Tibial nerve (tissue), 4 donors: ENCODE measurements around the gene C1QC. TPM values are rescaled to one million over a fixed set of nuclear protein-coding genes. Genes with fewer than 3 reads are reported as not detected.
"Not testable (repeated sequence)": the region's sequence is repeated elsewhere in the genome, so short reads cannot be mapped to it uniquely, and the experiment has no call there.

Experiments used
- DNase-seq, 2 donors: peaks; one replicate each; pipeline ENCODE4 v3.0.0-alpha.2; 2019; ENCODE audit warnings: low spot score in 2 of 2
- H3K27ac ChIP-seq, 4 donors: fragments of 200-600 bp; sonication (generic) in 3 of 4; one replicate each; pipeline ENCODE4 v1.5.1; 2017 to 2019; ENCODE audit warnings: mild to moderate bottlenecking in 1 of 4
- H3K27me3 ChIP-seq, 2 donors: fragments of 200-600 bp; sonication (generic) in 1 of 2; one replicate each; pipeline versions ENCODE4 v1.5.1 to v1.6.0; 2017 to 2019
- H3K36me3 ChIP-seq, 3 donors: fragments of 200-600 bp; sonication (generic); one replicate each; pipeline ENCODE4 v1.5.1; 2018 to 2019
- H3K4me1 ChIP-seq, 4 donors: fragments of 200-600 bp; sonication (generic) in 3 of 4; one replicate each; pipeline ENCODE4 v1.5.1; 2017 to 2019
- H3K4me3 ChIP-seq, 4 donors: fragments of 200-600 bp; sonication (generic) in 3 of 4; one replicate each; pipeline ENCODE4 v1.5.1; 2017 to 2019; ENCODE audit warnings: mild to moderate bottlenecking in 1 of 4, moderate library complexity in 1 of 4
- H3K9me3 ChIP-seq, 4 donors: fragments of 200-600 bp; sonication (generic) in 3 of 4; one replicate each; pipeline ENCODE4 v1.5.1; 2017 to 2019
- EP300 ChIP-seq, 2 donors: sonication (generic); formaldehyde crosslinking; IDR thresholded peaks; one replicate each; pipeline ENCODE4 v1.6.1; 2017; ENCODE audit warnings: antibody characterized with exemption in 2 of 2, mild to moderate bottlenecking in 1 of 2
- POLR2A ChIP-seq, 2 donors: fragments of 450-650 bp; IDR thresholded peaks; one replicate each; pipeline ENCODE4 v1.6.1; 2017; ENCODE audit warnings: antibody characterized with exemption in 2 of 2, mild to moderate bottlenecking in 2 of 2, moderate library complexity in 2 of 2
- WGBS, 2 donors: methylation state at CpG; one replicate each; pipeline ENCODE4 v1.1.5; 2018; 5-methylcytosine and 5-hydroxymethylcytosine counted together
- total RNA-seq, 4 donors: library from RNA; depleted of rRNA; stranded (reverse); fragments of >200 nt; gene quantifications; one replicate each; pipeline ENCODE4 v1.1.0, GENCODE V29; 2016
- TF ChIP-seq, protein P1 (sequence below), 5 experiments: fragments of 200-600 bp in 3 of 5; fragments of 450-650 bp in 2 of 5; sonication (generic) in 3 of 5; IDR thresholded peaks; one replicate each; pipeline ENCODE4 v1.5.1; 2016 to 2019; ENCODE audit warnings: antibody characterized with exemption in 5 of 5, mild to moderate bottlenecking in 3 of 5, moderate library complexity in 2 of 5

The C1QC gene
- total RNA-seq, 4 donors from 2014 or later, result 130 to 315 (median 188) TPM

DNA sequence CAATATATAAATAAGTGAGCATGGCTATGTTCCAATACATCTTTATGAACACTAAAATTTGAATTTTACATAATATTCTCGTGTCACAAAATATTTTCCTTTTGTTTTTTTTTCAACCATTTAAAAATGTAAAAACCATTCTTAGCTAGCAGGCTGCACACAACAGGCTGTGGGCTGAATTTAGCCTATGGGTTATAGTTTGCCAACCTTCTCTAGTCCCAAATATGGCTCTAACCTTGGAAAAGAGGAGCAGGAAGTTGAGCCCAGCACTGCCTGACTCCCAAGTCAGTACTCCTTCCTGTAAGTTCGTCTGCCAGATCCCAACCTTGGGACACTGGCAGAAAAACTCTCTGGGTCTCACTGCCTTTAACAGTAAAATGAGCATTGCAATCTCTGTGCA lies 23.0 kb downstream of the C1QC start:
- TF ChIP-seq EP300 (IDR thresholded peaks at IDR 0.05) (no peak), POLR2A (IDR thresholded peaks at IDR 0.05) (no peak)
- TF ChIP-seq, protein P1, sequence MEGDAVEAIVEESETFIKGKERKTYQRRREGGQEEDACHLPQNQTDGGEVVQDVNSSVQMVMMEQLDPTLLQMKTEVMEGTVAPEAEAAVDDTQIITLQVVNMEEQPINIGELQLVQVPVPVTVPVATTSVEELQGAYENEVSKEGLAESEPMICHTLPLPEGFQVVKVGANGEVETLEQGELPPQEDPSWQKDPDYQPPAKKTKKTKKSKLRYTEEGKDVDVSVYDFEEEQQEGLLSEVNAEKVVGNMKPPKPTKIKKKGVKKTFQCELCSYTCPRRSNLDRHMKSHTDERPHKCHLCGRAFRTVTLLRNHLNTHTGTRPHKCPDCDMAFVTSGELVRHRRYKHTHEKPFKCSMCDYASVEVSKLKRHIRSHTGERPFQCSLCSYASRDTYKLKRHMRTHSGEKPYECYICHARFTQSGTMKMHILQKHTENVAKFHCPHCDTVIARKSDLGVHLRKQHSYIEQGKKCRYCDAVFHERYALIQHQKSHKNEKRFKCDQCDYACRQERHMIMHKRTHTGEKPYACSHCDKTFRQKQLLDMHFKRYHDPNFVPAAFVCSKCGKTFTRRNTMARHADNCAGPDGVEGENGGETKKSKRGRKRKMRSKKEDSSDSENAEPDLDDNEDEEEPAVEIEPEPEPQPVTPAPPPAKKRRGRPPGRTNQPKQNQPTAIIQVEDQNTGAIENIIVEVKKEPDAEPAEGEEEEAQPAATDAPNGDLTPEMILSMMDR (IDR thresholded peaks at IDR 0.05), result no peak
- Histone ChIP-seq H3K9me3 (no peaks in the 10 kb centered on the region), H3K27ac (no peak overlapping the region), H3K4me1 (no peaks in the 10 kb centered on the region), H3K27me3 (peaks cover 0 to 18% of the 10 kb centered on the region in 2 donors), H3K36me3 (no peaks in the 10 kb centered on the region), H3K4me3 (no peak overlapping the region)
- 58 to 70% methylated on average over 2 of the region's 2 CpGs for WGBS, 2 donors
- no peak for DNase-seq

DNA sequence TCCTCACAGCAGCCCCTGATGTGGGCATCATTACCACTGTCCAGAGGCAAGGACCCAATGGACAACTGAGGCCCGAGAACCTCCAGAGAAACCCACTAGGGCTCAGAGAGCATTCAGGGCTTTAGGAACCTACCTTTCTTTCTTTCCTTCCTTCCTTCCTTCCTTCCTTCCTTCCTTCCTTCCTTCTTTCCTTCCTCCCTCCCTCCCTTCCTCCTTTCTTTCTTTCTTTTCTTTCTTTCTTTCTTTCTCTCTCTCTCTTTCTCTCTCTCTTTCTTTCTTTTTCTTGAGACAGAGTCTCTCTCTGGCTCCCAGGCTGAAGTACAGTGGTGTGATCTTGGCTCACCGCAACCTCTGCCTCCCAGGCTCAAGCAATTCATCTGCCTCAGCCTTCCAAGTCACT lies 25.4 kb downstream of the C1QC start:
- H3K27me3 ChIP-seq, result peaks cover 0 to 36% of the 10 kb centered on the region in 2 donors
- H3K36me3 ChIP-seq, result not testable (repeated sequence)
- 79 to 92% methylated on average over 2 of the region's 2 CpGs for WGBS, 2 donors

DNA sequence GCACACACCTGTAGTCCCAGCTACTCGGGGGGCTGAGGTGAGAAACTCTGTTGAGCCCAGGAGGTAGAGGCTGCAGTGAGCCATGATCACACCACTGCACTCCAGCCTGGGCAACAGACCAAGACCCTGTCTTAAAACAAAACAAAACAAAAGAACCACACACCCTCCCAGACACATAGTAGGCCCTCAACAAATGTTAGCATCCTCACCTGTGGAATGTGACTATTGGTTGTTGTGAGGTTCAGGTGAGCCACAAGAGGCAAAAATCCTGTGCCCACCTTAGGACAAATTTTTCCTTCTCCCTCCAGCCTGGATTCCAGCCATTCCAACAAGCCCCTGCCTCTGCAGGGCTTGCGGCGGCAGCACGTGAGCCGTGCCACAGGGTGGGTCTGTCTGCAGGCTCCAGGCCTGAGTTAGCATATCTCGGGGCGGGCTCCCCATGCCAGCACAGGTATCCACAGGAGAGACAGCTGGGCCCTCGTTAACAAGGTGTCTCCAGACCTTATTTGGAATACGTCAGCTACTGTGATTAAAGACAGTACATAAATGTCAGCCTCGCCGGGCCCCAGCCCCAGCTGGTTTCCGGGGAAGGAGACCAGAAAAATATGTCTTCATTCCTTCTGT lies 27.0 kb downstream of the C1QC start:
- Histone ChIP-seq H3K27me3 (peaks cover 0 to 39% of the 10 kb centered on the region in 2 donors), H3K4me1 (peaks cover 0 to 5% (median 0%) of the 10 kb centered on the region in 4 donors), H3K4me3 (no peak overlapping the region), H3K27ac (no peak overlapping the region), H3K9me3 (no peaks in the 10 kb centered on the region), H3K36me3 (no peaks in the 10 kb centered on the region)
- no peak for DNase-seq
- no peak for TF ChIP-seq POLR2A (IDR thresholded peaks at IDR 0.05)
- no peak for TF ChIP-seq EP300 (IDR thresholded peaks at IDR 0.05)
- TF ChIP-seq, protein P1 (IDR thresholded peaks at IDR 0.05), result no peak
- 38 to 49% methylated on average over 12 of the region's 12 CpGs for WGBS, 2 donors

More for the DNA sequence above, 25.4 kb downstream of the C1QC start:
- H3K9me3 ChIP-seq, H3K27ac ChIP-seq, DNase-seq, H3K4me3 ChIP-seq, H3K4me1 ChIP-seq: not testable (repeated sequence)

DNA sequence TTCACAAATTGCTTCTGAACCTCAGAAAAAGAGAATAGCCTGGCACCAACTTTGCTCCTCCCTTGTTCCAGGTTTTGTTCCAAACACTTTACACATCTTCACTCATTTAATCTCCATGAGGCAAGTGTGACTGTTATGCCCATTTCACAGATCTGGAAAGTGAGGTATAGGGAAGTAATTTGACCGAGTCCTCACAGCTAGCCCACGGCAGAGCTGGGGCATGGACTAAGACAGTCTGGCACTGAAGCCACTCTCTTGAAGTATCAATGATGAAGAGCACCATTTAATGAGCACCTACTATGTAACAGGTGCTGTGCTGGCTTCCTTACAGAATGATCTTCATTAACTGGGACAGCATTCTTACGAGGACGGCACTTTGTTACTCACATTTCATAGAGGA lies 28.6 kb downstream of the C1QC start:
- H3K36me3 ChIP-seq, result no peaks in the 10 kb centered on the region
- 89 to 90% methylated on average over 4 of the region's 4 CpGs for WGBS, 2 donors
- no peak overlapping the region for H3K4me3 ChIP-seq
- TF ChIP-seq POLR2A (IDR thresholded peaks at IDR 0.05) (no peak), EP300 (IDR thresholded peaks at IDR 0.05) (no peak)
- TF ChIP-seq, protein P1 (IDR thresholded peaks at IDR 0.05), result no peak
- H3K4me1 ChIP-seq, result peaks cover 0 to 16% (median 1%) of the 10 kb centered on the region in 4 donors
- no peak overlapping the region for H3K27ac ChIP-seq
- H3K27me3 ChIP-seq, result peaks cover 0 to 39% of the 10 kb centered on the region in 2 donors
- no peaks in the 10 kb centered on the region for H3K9me3 ChIP-seq
- DNase-seq, result no peak

DNA sequence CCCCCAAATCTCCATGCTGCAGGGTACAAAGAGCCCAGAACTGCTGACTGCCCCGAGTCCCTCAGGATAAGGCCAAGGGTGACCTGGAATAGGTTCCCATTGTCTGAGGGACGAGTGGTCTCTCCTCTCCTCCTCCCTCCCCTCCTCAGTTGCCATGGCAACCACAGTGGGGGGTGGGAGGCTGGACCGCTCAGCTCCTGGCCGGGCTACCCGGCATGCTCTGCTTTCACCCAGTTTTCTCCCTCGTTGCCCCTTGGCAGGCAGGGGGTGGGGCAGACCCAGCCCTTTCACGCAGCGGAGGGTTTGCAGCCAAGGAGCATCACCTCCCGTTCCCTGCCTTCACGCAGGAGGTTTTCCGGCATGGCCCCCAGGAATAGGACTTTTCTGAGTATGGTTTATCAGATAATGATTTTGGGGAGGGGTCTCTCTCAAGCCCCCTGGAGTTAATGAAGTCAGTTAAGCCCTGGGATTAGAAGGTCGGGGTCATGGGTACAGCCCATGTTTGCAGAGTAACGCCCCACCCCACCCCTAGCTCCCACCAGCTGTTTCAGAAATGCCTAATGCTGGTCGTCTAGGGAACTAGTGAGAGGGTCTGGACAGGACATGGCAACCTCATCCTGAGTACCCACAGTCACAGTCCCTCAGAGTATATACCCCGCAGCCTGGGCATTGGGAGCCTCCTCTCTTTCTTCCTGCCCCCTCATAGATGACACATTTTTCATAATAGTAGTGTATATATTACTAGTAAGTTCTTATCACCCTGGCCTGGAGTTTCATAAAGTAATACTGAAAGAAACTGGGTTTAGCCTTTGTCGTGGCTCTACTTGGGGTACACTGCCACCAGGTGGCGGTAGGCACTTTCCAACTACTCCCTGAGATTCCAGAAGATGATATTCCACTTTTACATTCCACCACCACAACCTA lies 30.3 kb downstream of the C1QC start:
- Histone ChIP-seq H3K4me3 (no peak overlapping the region), H3K4me1 (peaks cover 0 to 24% (median 4%) of the 10 kb centered on the region in 4 donors), H3K9me3 (no peaks in the 10 kb centered on the region), H3K36me3 (no peaks in the 10 kb centered on the region), H3K27me3 (peaks cover 0 to 44% of the 10 kb centered on the region in 2 donors), H3K27ac (no peak overlapping the region)
- DNase-seq, result peak; percentile 26 to 60
- 9 to 18% methylated on average over 16 to 17 of the region's 17 CpGs for WGBS, 2 donors
- TF ChIP-seq, protein P1 (IDR thresholded peaks at IDR 0.05), result peak; percentile 37 to 61 (median 44)
- no peak for TF ChIP-seq POLR2A (IDR thresholded peaks at IDR 0.05)
